CD4-positive, alpha-beta T cell treated with Interleukin-1 beta for 1 hour (primary cell): ENCODE measurements around the gene ACTN3.
A peak's percentile ranks its signal among the peaks of the same experiment; 100 is the strongest.
"Not testable (repeated sequence)": the region's sequence is repeated elsewhere in the genome, so short reads cannot be mapped to it uniquely, and the experiment has no call there.

Source experiments
- DNase-seq, 2 donors: peaks; one replicate each; pipeline ENCODE4 v3.0.0-alpha.2; 2020 to 2022

ACTN3 gene

GRCh38 chr11:66603072-66603471, 56.4 kb downstream of the ACTN3 start:
- DNase-seq: no peak

- no peak for DNase-seq
Measured at GRCh38 chr11:66604155-66604554, 57.5 kb downstream of the ACTN3 start.

GRCh38 chr11:66606608-66607007, 59.9 kb downstream of the ACTN3 start:
- DNase-seq: not testable (repeated sequence)

- DNase-seq: peak in 1 of 2 donors; percentile 16
Measured at GRCh38 chr11:66607126-66607834, 60.6 kb downstream of the ACTN3 start.

- DNase-seq: no peak
Measured at GRCh38 chr11:66609721-66610617, 63.3 kb downstream of the ACTN3 start.

GRCh38 chr11:66612458-66612857, 65.8 kb downstream of the ACTN3 start:
- DNase-seq: no peak
